WERI-Rb-1 (cell line): ENCODE results near the gene NTN4.

Experiments used
- DNase-seq: peaks from one replicate; pipeline ENCODE4 v3.0.0-alpha.2; 2020
- H3K27ac ChIP-seq: fragments of 250-450 bp; sonication (Bioruptor Pico); 2 replicates; pipeline ENCODE4 v1.5.1; 2020; ENCODE audit warnings: mild to moderate bottlenecking, moderate library complexity
- H3K27me3 ChIP-seq: fragments of 250-450 bp; sonication (Bioruptor Pico); 2 replicates; pipeline ENCODE4 v1.5.1; 2021; ENCODE audit warnings: mild to moderate bottlenecking, low read depth, moderate library complexity; ENCODE audit not compliant: insufficient read depth, severe bottlenecking
- H3K36me3 ChIP-seq: fragments of 250-450 bp; sonication (Bioruptor Pico); 2 replicates; pipeline ENCODE4 v1.5.1; 2020; ENCODE audit warnings: mild to moderate bottlenecking, moderate library complexity
- H3K4me3 ChIP-seq: 2 replicates; pipeline ENCODE4 v1.5.1; 2011; ENCODE audit warnings: low read depth, mild to moderate bottlenecking, control low read depth, low read length
- H3K9me3 ChIP-seq: fragments of 250-450 bp; sonication (Bioruptor Pico); 2 replicates; pipeline ENCODE4 v1.5.1; 2021; ENCODE audit warnings: mild to moderate bottlenecking, moderate library complexity; ENCODE audit not compliant: severe bottlenecking
- CTCF ChIP-seq: IDR thresholded peaks from 2 replicates; pipeline ENCODE4 v1.5.1; 2011; ENCODE audit warnings: low read depth, mild to moderate bottlenecking, control low read depth, inconsistent platforms, low read length

Gene NTN4

GRCh38 chr12:95803817-95804216 lies 13.3 kb upstream of the NTN4 start:
- Histone ChIP-seq H3K36me3 (no peaks in the 10 kb centered on the region), H3K27ac (no peak overlapping the region), H3K27me3 (no peaks in the 10 kb centered on the region), H3K4me3 (no peak overlapping the region), H3K9me3 (no peaks in the 10 kb centered on the region)
- no peak for DNase-seq
- no peak for TF ChIP-seq CTCF

GRCh38 chr12:95802482-95803270 lies 12.1 kb upstream of the NTN4 start:
- H3K27ac ChIP-seq: no peak overlapping the region
- no peak for TF ChIP-seq CTCF
- H3K9me3 ChIP-seq: no peaks in the 10 kb centered on the region
- DNase-seq: no peak
- H3K27me3 ChIP-seq: no peaks in the 10 kb centered on the region
- no peaks in the 10 kb centered on the region for H3K36me3 ChIP-seq
- no peak overlapping the region for H3K4me3 ChIP-seq

- Histone ChIP-seq H3K27me3 (no peaks in the 10 kb centered on the region), H3K4me3 (no peak overlapping the region), H3K36me3 (no peaks in the 10 kb centered on the region), H3K27ac (no peak overlapping the region), H3K9me3 (no peaks in the 10 kb centered on the region)
- TF ChIP-seq CTCF: no peak
- no peak for DNase-seq
Observed at GRCh38 chr12:95796982-95797289, 6.4 kb upstream of the NTN4 start.

- no peak overlapping the region for H3K4me3 ChIP-seq
- no peak for DNase-seq
- H3K27me3 ChIP-seq: no peaks in the 10 kb centered on the region
- no peak overlapping the region for H3K27ac ChIP-seq
- H3K9me3 ChIP-seq: no peaks in the 10 kb centered on the region
- no peak for TF ChIP-seq CTCF
- no peaks in the 10 kb centered on the region for H3K36me3 ChIP-seq
Observed at GRCh38 chr12:95796225-95796981, 5.8 kb upstream of the NTN4 start.

- no peak overlapping the region for H3K27ac ChIP-seq
- no peaks in the 10 kb centered on the region for H3K27me3 ChIP-seq
- no peak for TF ChIP-seq CTCF
- peak overlapping the region; percentile 48 for H3K4me3 ChIP-seq
- no peaks in the 10 kb centered on the region for H3K9me3 ChIP-seq
- DNase-seq: peak; percentile 20
- H3K36me3 ChIP-seq: no peaks in the 10 kb centered on the region
Observed at GRCh38 chr12:95790917-95791849, 619 bp upstream of the NTN4 start.
